ENCODE results near the gene FPR3. TPM values are rescaled to one million over a fixed set of nuclear protein-coding genes. Genes with fewer than 3 reads are reported as not detected.
"Not testable (repeated sequence)": the region's sequence is repeated elsewhere in the genome, so short reads cannot be mapped to it uniquely, and the experiment has no call there.

FPR3 gene
- polyA plus RNA-seq, 12 donors, result 0.09 to 0.75 (median 0.34) TPM; not detected in 2

- DNase-seq, result no peak
Observed at GRCh38 chr19:51781999-51782398, 13.0 kb upstream of the FPR3 start.

GRCh38 chr19:51783372-51783771, 11.6 kb upstream of the FPR3 start:
- no peak for DNase-seq

GRCh38 chr19:51784109-51784785, 10.7 kb upstream of the FPR3 start:
- DNase-seq, result no peak

GRCh38 chr19:51784922-51785690, 9.9 kb upstream of the FPR3 start:
- DNase-seq, result no peak

- DNase-seq, result no peak
Observed at GRCh38 chr19:51786646-51787494, 8.1 kb upstream of the FPR3 start.

- no peak for DNase-seq
Observed at GRCh38 chr19:51788029-51788428, 6.9 kb upstream of the FPR3 start.

GRCh38 chr19:51789061-51789795, 5.7 kb upstream of the FPR3 start:
- no peak for DNase-seq

- no peak for DNase-seq
Observed at GRCh38 chr19:51792932-51793331, 2.0 kb upstream of the FPR3 start.

GRCh38 chr19:51793994-51794393, 963 bp upstream of the FPR3 start:
- no peak for DNase-seq

GRCh38 chr19:51796195-51796679, 1.3 kb downstream of the FPR3 start:
- DNase-seq, result no peak

GRCh38 chr19:51797480-51797879, 2.5 kb downstream of the FPR3 start:
- no peak for DNase-seq

- no peak for DNase-seq
Observed at GRCh38 chr19:51798062-51798461, 3.1 kb downstream of the FPR3 start.

GRCh38 chr19:51799034-51799773, 4.2 kb downstream of the FPR3 start:
- peak; percentile 69 for DNase-seq

- DNase-seq, result no peak
Observed at GRCh38 chr19:51799774-51800472, 5.0 kb downstream of the FPR3 start.

GRCh38 chr19:51800473-51801244, 5.7 kb downstream of the FPR3 start:
- DNase-seq, result no peak

- DNase-seq, result no peak
Observed at GRCh38 chr19:51802775-51803174, 7.8 kb downstream of the FPR3 start.

- DNase-seq, result no peak
Observed at GRCh38 chr19:51803519-51803918, 8.6 kb downstream of the FPR3 start.

- DNase-seq, result no peak
Observed at GRCh38 chr19:51803967-51804366, 9.0 kb downstream of the FPR3 start.

- not testable (repeated sequence) for DNase-seq
Observed at GRCh38 chr19:51804789-51805188, 9.8 kb downstream of the FPR3 start.
